Measurements from ENCODE around the gene MED13L.

DNA sequence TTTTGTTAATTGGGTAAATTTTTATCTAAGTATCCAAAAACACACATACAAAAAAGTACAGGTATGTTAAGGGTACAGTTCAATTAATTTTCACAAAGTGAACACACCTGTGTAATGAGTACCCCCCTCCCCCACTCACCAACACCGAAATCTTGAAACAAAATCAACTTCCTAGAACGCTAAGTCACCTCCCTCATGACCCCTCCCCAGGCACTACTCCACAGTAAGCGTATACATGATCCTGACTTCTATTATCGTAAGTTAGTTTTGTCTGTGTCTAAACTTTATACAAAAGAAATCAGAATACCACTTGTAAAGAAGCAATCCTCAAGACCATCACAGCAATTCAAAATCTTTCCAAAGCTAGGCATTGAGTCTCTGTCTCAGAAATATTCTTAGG, 100.5 kb downstream of the MED13L start:
- TF ChIP-seq, protein P1, sequence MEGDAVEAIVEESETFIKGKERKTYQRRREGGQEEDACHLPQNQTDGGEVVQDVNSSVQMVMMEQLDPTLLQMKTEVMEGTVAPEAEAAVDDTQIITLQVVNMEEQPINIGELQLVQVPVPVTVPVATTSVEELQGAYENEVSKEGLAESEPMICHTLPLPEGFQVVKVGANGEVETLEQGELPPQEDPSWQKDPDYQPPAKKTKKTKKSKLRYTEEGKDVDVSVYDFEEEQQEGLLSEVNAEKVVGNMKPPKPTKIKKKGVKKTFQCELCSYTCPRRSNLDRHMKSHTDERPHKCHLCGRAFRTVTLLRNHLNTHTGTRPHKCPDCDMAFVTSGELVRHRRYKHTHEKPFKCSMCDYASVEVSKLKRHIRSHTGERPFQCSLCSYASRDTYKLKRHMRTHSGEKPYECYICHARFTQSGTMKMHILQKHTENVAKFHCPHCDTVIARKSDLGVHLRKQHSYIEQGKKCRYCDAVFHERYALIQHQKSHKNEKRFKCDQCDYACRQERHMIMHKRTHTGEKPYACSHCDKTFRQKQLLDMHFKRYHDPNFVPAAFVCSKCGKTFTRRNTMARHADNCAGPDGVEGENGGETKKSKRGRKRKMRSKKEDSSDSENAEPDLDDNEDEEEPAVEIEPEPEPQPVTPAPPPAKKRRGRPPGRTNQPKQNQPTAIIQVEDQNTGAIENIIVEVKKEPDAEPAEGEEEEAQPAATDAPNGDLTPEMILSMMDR (IDR thresholded peaks at IDR 0.05; ENCODE audit: control extremely low read depth in 1 of 3, insufficient read depth in 1 of 3, low read depth in 1 of 3, low read length in 3 of 3), result no peak
- TF ChIP-seq RAD21 (IDR thresholded peaks at IDR 0.05 in 1 of 2, conservative IDR thresholded peaks at IDR 0.05 in 1 of 2; ENCODE audit: low read depth in 2 of 2, low read length in 2 of 2), result no peak
- TF ChIP-seq, protein P2, sequence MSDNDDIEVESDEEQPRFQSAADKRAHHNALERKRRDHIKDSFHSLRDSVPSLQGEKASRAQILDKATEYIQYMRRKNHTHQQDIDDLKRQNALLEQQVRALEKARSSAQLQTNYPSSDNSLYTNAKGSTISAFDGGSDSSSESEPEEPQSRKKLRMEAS (IDR thresholded peaks at IDR 0.05), result no peak
- TF ChIP-seq JUND (IDR thresholded peaks at IDR 0.05; ENCODE audit: low read length), result no peak
